Body of pancreas (tissue), 4 donors: ENCODE measurements around the gene MAD1L1.

Experiments used
- CTCF ChIP-seq, 7 experiments: fragments of 450-650 bp in 4 of 7; fragments of 200-600 bp in 3 of 7; sonication (generic) in 3 of 7; IDR thresholded peaks; one replicate each; pipeline ENCODE4 v1.5.1; 2016 to 2019; ENCODE audit warnings: antibody characterized with exemption in 7 of 7
- POLR2A ChIP-seq, 3 donors: fragments of 450-650 bp; IDR thresholded peaks; one replicate each; pipeline ENCODE4 v1.6.1; 2016; ENCODE audit warnings: antibody characterized with exemption in 3 of 3, mild to moderate bottlenecking in 2 of 3

DNA sequence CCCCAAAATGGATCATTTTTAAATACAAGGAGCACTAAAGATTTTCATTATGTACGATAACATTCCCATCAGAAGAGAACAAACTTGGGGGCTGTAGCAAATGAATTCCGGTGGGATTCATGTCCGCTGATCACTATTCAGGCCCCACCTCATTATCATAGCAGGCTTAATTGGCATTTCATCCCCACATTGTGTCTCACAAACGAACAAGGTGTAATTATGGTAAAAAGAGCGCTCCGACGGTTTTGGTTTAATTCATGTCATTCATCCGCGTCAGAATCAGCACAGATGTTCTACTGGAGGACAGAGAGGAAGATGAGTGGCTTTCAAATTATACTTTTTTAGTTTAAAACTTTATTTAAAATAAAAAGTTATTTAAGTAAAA lies 124.7 kb downstream of the MAD1L1 start:
- no peak for TF ChIP-seq CTCF (IDR thresholded peaks at IDR 0.05)
- no peak for TF ChIP-seq POLR2A (IDR thresholded peaks at IDR 0.05)
